Testis (tissue), 3 donors: ENCODE results near the gene ATRN. TPM values are rescaled to one million over a fixed set of nuclear protein-coding genes. Genes with fewer than 3 reads are reported as not detected.

Experiments
- DNase-seq: peaks from one replicate; pipeline ENCODE4 v3.0.0-alpha.2; 2019
- H3K27ac ChIP-seq, 2 donors: fragments of 200-600 bp; sonication (generic); one replicate each; pipeline ENCODE4 v1.5.1; 2019
- H3K27me3 ChIP-seq: fragments of 200-600 bp; sonication (generic); one replicate; pipeline ENCODE4 v1.5.1; 2019
- H3K36me3 ChIP-seq: fragments of 200-600 bp; sonication (generic); one replicate; pipeline ENCODE4 v1.5.1; 2017; ENCODE audit warnings: low read depth; ENCODE audit errors: missing control alignments
- H3K4me1 ChIP-seq: fragments of 200-600 bp; sonication (generic); one replicate; pipeline ENCODE4 v1.5.1; 2019
- H3K4me3 ChIP-seq, 2 donors: fragments of 200-600 bp; sonication (generic); one replicate each; pipeline ENCODE4 v1.5.1; 2017 to 2019
- H3K9me3 ChIP-seq: fragments of 200-600 bp; sonication (generic); one replicate; pipeline ENCODE4 v1.5.1; 2017
- POLR2A ChIP-seq: fragments of 450-650 bp; IDR thresholded peaks from one replicate; pipeline ENCODE4 v1.6.1; 2017; ENCODE audit warnings: antibody characterized with exemption, mild to moderate bottlenecking, moderate library complexity
- WGBS, 2 donors: methylation state at CpG; one replicate each; pipeline ENCODE4 v1.1.5; 2018; 5-methylcytosine and 5-hydroxymethylcytosine counted together
- intact Hi-C: fragments of 100-400 bp; cut with DNase I; formaldehyde crosslinking; loops from one replicate; pipeline ENCODE4 v1.15.1; 2023; ENCODE audit warnings: low total_unique reads
- polyA plus RNA-seq: library from polyadenylated mRNA; stranded (reverse); fragments of 350-450 nt; fragmentation: Illumina TruSeq; extraction: RNeasy Lipid Tissue Mini Kit (QIAGEN cat#74804); gene quantifications from one replicate; pipeline ENCODE4 v1.2.3, GENCODE V29; 2014; ENCODE audit warnings: low read depth, low replicate concordance; ENCODE audit not compliant: insufficient read depth
- total RNA-seq, 2 donors: library from RNA; depleted of rRNA; stranded (reverse); fragments of >200 nt; gene quantifications; one replicate each; pipeline ENCODE4 v1.2.3, GENCODE V29; 2016
- TF ChIP-seq, protein P1 (sequence below), 3 experiments: fragments of 450-650 bp in 2 of 3; fragments of 200-600 bp in 1 of 3; sonication (generic) in 1 of 3; IDR thresholded peaks; one replicate each; pipeline ENCODE4 v1.5.1; 2016 to 2019; ENCODE audit warnings: antibody characterized with exemption in 3 of 3, mild to moderate bottlenecking in 2 of 3, moderate library complexity in 1 of 3

The ATRN gene
- total and polyA plus RNA-seq, 3 donors from 2014 or later: 39.4 to 43.8 (median 42.7) TPM

DNA sequence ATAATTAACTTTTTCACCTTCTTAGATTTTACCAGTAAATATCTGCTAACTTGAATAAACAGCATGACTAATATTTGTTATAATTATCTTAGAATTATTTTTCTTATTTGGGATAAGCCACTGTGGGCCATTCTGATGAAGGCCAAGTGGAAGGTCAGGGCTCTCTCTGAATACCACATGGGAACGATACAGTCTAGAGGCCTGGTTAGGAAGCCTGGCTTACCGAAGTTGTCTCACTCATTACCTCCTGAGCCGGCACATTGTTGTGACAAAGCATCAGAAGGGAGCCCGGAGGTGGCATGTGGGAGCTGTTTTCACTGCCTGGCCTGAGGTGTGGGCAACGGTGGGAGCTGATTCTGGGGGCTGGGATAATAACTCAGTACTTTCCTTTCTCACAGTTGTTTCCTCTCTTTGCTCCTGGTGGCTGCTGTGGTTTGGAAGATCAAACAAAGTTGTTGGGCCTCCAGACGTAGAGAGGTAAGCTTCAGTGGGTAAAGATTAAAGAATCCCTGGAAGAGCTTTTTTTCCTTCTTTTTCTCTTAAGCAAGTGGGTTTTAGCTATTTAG lies 163.2 kb downstream of the ATRN start:
- intact Hi-C loops: no loop called here
- no peak overlapping the region for H3K27ac ChIP-seq
- 56 to 73% methylated on average over 6 of the region's 6 CpGs for WGBS, 2 donors
- no peak for DNase-seq
- H3K9me3 ChIP-seq: no peaks in the 10 kb centered on the region
- no peaks in the 10 kb centered on the region for H3K27me3 ChIP-seq
- TF ChIP-seq POLR2A: no peak
- TF ChIP-seq, protein P1, sequence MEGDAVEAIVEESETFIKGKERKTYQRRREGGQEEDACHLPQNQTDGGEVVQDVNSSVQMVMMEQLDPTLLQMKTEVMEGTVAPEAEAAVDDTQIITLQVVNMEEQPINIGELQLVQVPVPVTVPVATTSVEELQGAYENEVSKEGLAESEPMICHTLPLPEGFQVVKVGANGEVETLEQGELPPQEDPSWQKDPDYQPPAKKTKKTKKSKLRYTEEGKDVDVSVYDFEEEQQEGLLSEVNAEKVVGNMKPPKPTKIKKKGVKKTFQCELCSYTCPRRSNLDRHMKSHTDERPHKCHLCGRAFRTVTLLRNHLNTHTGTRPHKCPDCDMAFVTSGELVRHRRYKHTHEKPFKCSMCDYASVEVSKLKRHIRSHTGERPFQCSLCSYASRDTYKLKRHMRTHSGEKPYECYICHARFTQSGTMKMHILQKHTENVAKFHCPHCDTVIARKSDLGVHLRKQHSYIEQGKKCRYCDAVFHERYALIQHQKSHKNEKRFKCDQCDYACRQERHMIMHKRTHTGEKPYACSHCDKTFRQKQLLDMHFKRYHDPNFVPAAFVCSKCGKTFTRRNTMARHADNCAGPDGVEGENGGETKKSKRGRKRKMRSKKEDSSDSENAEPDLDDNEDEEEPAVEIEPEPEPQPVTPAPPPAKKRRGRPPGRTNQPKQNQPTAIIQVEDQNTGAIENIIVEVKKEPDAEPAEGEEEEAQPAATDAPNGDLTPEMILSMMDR (IDR thresholded peaks at IDR 0.05): no peak
- no peak overlapping the region for H3K4me3 ChIP-seq
- no peaks in the 10 kb centered on the region for H3K36me3 ChIP-seq
- H3K4me1 ChIP-seq: no peaks in the 10 kb centered on the region

DNA sequence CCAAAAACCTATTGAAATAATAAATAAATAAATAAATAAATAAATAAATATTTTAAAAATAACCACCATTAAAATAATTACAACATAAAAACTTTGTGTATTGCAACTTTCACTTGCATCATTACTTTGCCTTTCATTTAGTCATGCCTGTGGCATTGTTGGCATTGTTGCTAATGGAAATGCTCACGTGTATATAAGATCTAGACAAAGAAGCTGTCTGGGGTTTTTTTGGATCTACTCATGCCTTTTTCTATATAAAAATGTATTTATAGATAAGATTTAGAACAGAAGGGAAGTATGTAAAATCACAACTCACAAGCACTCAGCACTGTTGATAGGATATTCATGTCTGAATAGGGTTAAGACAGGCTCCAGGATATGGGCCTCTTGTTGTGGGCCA lies 164.5 kb downstream of the ATRN start:
- no peaks in the 10 kb centered on the region for H3K27me3 ChIP-seq
- no peak for DNase-seq
- 92 to 100% methylated on average over 1 of the region's 1 CpG for WGBS, 2 donors
- intact Hi-C loops: no loop called here
- H3K9me3 ChIP-seq: no peaks in the 10 kb centered on the region
- no peaks in the 10 kb centered on the region for H3K36me3 ChIP-seq
- no peaks in the 10 kb centered on the region for H3K4me1 ChIP-seq
- TF ChIP-seq, protein P1 (IDR thresholded peaks at IDR 0.05): no peak
- TF ChIP-seq POLR2A: no peak
- H3K4me3 ChIP-seq: no peak overlapping the region
- no peak overlapping the region for H3K27ac ChIP-seq

DNA sequence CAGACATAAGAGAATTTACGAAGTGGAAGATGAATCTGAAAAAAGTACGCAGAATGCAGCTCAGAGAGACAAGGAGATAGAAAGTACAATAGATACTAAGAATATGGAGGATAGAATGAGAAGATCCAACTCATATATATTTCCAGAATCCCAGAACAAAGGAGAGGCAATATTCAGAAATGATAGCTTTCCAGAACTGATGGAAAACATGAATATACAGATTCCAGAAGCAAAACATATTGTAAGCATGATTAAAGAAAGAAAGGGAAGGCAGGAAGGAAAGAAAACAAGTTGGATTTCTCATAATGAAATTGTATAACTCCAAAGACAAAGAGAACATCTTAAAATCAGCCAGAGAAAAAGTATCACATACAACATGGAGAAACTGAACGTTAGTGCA lies 169.4 kb downstream of the ATRN start:
- DNase-seq: no peak
- no peak overlapping the region for H3K27ac ChIP-seq
- intact Hi-C loops: no loop called here
- TF ChIP-seq POLR2A: no peak
- TF ChIP-seq, protein P1 (IDR thresholded peaks at IDR 0.05): no peak
- H3K9me3 ChIP-seq: no peaks in the 10 kb centered on the region
- no peaks in the 10 kb centered on the region for H3K4me1 ChIP-seq
- H3K4me3 ChIP-seq: no peak overlapping the region
- 78 to 94% methylated on average over 3 of the region's 3 CpGs for WGBS, 2 donors
- H3K27me3 ChIP-seq: no peaks in the 10 kb centered on the region
- H3K36me3 ChIP-seq: no peaks in the 10 kb centered on the region

DNA sequence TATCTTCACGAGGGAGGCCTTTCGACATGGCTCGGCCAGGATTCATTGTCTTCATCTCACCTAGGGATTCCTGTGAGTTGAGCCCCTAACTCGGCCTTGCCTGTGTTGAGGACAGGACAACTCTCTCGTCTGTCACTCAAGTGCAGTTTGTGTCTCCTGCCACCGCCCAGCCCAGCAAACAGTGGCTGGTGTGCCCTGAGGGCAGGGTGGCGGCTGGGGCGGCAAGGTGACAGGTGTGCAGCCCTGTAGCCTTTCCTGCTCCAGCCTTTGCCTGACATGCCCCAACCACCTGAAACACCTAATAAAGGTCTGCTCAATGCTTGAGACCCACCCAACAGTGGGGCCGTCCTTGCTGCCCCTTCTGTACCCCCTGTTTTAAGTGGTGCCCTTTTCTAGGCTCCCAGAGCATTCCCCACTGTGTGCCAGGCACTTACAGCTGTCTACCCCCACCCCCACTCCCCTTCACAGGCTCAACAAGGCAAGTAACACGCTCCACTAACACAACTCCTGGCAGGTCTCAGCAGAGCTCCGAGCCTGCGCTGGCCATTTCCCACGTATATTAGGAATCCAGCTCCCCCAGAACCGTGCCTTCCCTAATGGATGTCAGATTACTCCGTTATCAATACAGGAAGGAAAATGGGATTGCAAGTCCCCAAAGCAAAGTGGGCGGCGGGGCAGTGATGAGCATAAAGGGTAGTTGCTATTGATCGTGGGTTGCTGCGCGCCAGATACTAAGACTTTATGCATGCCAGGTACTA lies 174.7 kb downstream of the ATRN start:
- TF ChIP-seq POLR2A: no peak
- TF ChIP-seq, protein P1 (IDR thresholded peaks at IDR 0.05): no peak
- no peak for DNase-seq
- no peak overlapping the region for H3K27ac ChIP-seq
- no peaks in the 10 kb centered on the region for H3K36me3 ChIP-seq
- intact Hi-C loops: no loop called here
- H3K4me1 ChIP-seq: peaks cover 5% of the 10 kb centered on the region
- no peaks in the 10 kb centered on the region for H3K27me3 ChIP-seq
- H3K4me3 ChIP-seq: no peak overlapping the region
- 92 to 95% methylated on average over 12 to 20 of the region's 20 CpGs for WGBS, 2 donors
- no peaks in the 10 kb centered on the region for H3K9me3 ChIP-seq

DNA sequence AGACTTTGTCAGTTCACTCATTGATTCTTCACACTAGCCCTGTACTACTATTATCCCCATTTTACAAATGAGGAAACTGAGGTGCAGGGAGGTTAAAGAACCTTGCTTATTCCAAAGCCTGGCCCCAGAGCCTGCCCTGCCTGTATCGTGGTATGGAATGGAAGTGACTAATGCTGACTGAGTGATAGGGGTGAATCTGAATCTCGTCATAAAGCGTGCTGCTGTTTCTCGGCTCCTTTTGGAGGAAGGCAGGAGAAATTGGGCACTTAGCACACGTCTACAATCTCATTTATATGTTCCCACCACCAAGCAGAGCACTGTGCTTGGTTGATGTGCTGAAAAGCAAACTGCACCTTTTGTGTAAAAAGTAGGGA lies 175.2 kb downstream of the ATRN start:
- no peaks in the 10 kb centered on the region for H3K9me3 ChIP-seq
- peaks cover 5% of the 10 kb centered on the region for H3K4me1 ChIP-seq
- no peak for DNase-seq
- no peaks in the 10 kb centered on the region for H3K27me3 ChIP-seq
- TF ChIP-seq POLR2A: no peak
- TF ChIP-seq, protein P1 (IDR thresholded peaks at IDR 0.05): no peak
- 87 to 89% methylated on average over 5 of the region's 5 CpGs for WGBS, 2 donors
- H3K27ac ChIP-seq: no peak overlapping the region
- H3K36me3 ChIP-seq: no peaks in the 10 kb centered on the region
- intact Hi-C loops: no loop called here
- H3K4me3 ChIP-seq: no peak overlapping the region
